IMR-90 (cell line): ENCODE measurements around the gene HSF2. TPM values are rescaled to one million over a fixed set of nuclear protein-coding genes. Genes with fewer than 3 reads are reported as not detected.
"Not testable (repeated sequence)": the region's sequence is repeated elsewhere in the genome, so short reads cannot be mapped to it uniquely, and the experiment has no call there.

Experiments used
- ATAC-seq: fragments of 200-7000 bp; cut with Tn5 transposase; 2 replicates; pipeline ENCODE4 v1.9.1; 2020; ENCODE audit warnings: low read depth, mild to moderate bottlenecking, moderate library complexity
- BruUV-seq: library from RNA; stranded (reverse); fragments of 400-500 nt; replicated peaks from 2 replicates; lab custom pipeline; 2021; lab: Mats Ljungman, UMichigan
- CTCF ChIA-PET: fragments of 300-600 bp; formaldehyde crosslinking; extraction: SDS; loops from one replicate; lab custom pipeline; 2021; ENCODE audit warnings: antibody characterized with exemption; lab: Yijun Ruan, JAX
- POLR2A ChIA-PET: fragments of 300-600 bp; sonication (Branson Sonifier 250); formaldehyde crosslinking; loops from one replicate; lab custom pipeline; 2022; ENCODE audit warnings: antibody characterized with exemption; ENCODE audit not compliant: unreplicated experiment; lab: Charles Lee
- DNase-seq: peaks from one replicate; pipeline ENCODE4 v3.0.0; 2013
- H2AFZ ChIP-seq: replicated peaks from 2 replicates; pipeline ENCODE3; 2013; ENCODE audit warnings: low read length, mild to moderate bottlenecking; ENCODE audit not compliant: poor library complexity
- H2AK5ac ChIP-seq: 2 replicates; pipeline ENCODE4 v1.6.1; 2013; ENCODE audit warnings: low read depth, low read length, inconsistent platforms
- H2AK9ac ChIP-seq: replicated peaks from 2 replicates; pipeline ENCODE3; 2013; ENCODE audit warnings: mild to moderate bottlenecking, low read depth, low read length, moderate library complexity; ENCODE audit not compliant: poor library complexity
- H2BK120ac ChIP-seq: 2 replicates; pipeline ENCODE4 v1.6.1; 2013; ENCODE audit warnings: low read depth, low read length, inconsistent platforms
- H2BK15ac ChIP-seq: 3 replicates; pipeline ENCODE4 v1.6.1; 2013; ENCODE audit warnings: low read depth, low read length, inconsistent platforms
- H2BK20ac ChIP-seq: 2 replicates; pipeline ENCODE4 v1.6.1; 2013; ENCODE audit warnings: low read depth, mild to moderate bottlenecking, inconsistent platforms, low read length, moderate library complexity
- H2BK5ac ChIP-seq: 2 replicates; pipeline ENCODE4 v1.6.1; 2013; ENCODE audit warnings: mild to moderate bottlenecking, low read depth, low read length, inconsistent platforms; ENCODE audit not compliant: poor library complexity, severe bottlenecking
- H3K14ac ChIP-seq: replicated peaks from 2 replicates; pipeline ENCODE4 v1.6.1; 2013; ENCODE audit warnings: low read depth, low read length, inconsistent platforms
- H3K18ac ChIP-seq: 2 replicates; pipeline ENCODE4 v1.6.1; 2013; ENCODE audit warnings: low read depth, low read length, control low read depth
- H3K23ac ChIP-seq: 2 replicates; pipeline ENCODE4 v1.6.1; 2013; ENCODE audit warnings: low read depth, low read length, inconsistent platforms
- H3K27ac ChIP-seq: 2 replicates; pipeline ENCODE4 v1.5.1; 2013; ENCODE audit warnings: mild to moderate bottlenecking, control low read depth, low read length; ENCODE audit not compliant: insufficient read depth
- H3K27me3 ChIP-seq: 2 replicates; pipeline ENCODE4 v1.6.1; 2013; ENCODE audit warnings: low read length; ENCODE audit not compliant: control insufficient read depth, insufficient read depth
- H3K36me3 ChIP-seq: 2 replicates; pipeline ENCODE4 v1.6.1; 2013; ENCODE audit warnings: low read length, mixed read lengths; ENCODE audit not compliant: control insufficient read depth, insufficient read depth
- H3K4ac ChIP-seq: 2 replicates; pipeline ENCODE4 v1.6.1; 2013; ENCODE audit warnings: low read depth, low read length, inconsistent platforms
- H3K4me1 ChIP-seq: 2 replicates; pipeline ENCODE4 v1.6.1; 2013; ENCODE audit warnings: low read length, mixed read lengths; ENCODE audit not compliant: control insufficient read depth, insufficient read depth
- H3K4me2 ChIP-seq: 2 replicates; pipeline ENCODE4 v1.6.1; 2013; ENCODE audit warnings: low read depth, mild to moderate bottlenecking, control low read depth, low read length, moderate library complexity
- H3K4me3 ChIP-seq: 2 replicates; pipeline ENCODE4 v1.5.1; 2013; ENCODE audit warnings: low read depth, mild to moderate bottlenecking, control low read depth, low read length, moderate library complexity; ENCODE audit not compliant: insufficient read depth
- H3K56ac ChIP-seq: 2 replicates; pipeline ENCODE4 v1.6.1; 2013; ENCODE audit warnings: low read length, inconsistent platforms; ENCODE audit not compliant: insufficient read depth; ENCODE audit errors: extremely low read depth
- H3K79me1 ChIP-seq, 2 experiments: 2 replicates each; pipeline ENCODE4 v1.6.1; 2013; ENCODE audit warnings: low read length in 2 of 2, inconsistent platforms in 1 of 2, low read depth in 1 of 2
- H3K9ac ChIP-seq: 2 replicates; pipeline ENCODE4 v1.6.1; 2013; ENCODE audit warnings: low read depth, low read length, control low read depth
- H3K9me1 ChIP-seq: 2 replicates; pipeline ENCODE4 v1.6.1; 2013; ENCODE audit warnings: low read length, inconsistent platforms; ENCODE audit not compliant: insufficient read depth
- H3K9me3 ChIP-seq: 2 replicates; pipeline ENCODE4 v1.6.1; 2013; ENCODE audit warnings: low read length; ENCODE audit not compliant: control insufficient read depth, insufficient read depth
- H4K20me1 ChIP-seq: 2 replicates; pipeline ENCODE4 v1.6.1; 2013; ENCODE audit warnings: low read length, inconsistent platforms; ENCODE audit not compliant: insufficient read depth
- H4K5ac ChIP-seq: 2 replicates; pipeline ENCODE4 v1.6.1; 2013; ENCODE audit warnings: mild to moderate bottlenecking, low read depth, low read length, control low read depth
- H4K8ac ChIP-seq, 2 experiments: 2 replicates each; pipeline ENCODE4 v1.6.1; 2013; ENCODE audit warnings: low read depth in 2 of 2, low read length in 2 of 2, control low read depth in 1 of 2, inconsistent platforms in 1 of 2
- H4K91ac ChIP-seq: 2 replicates; pipeline ENCODE4 v1.6.1; 2013; ENCODE audit warnings: low read depth, low read length, inconsistent platforms; ENCODE audit not compliant: insufficient read depth
- WGBS, 2 experiments: methylation state at CpG; one replicate each; pipeline versions ENCODE4 v1.1.5 to v1.1.7; 2013; ENCODE audit warnings: missing lambda C conversion rate in 2 of 2; ENCODE audit not compliant: insufficient read length in 1 of 2; ENCODE audit errors: extremely low coverage in 2 of 2; 5-methylcytosine and 5-hydroxymethylcytosine counted together
- dilution Hi-C: fragments of 300-500 bp; cut with HindIII; formaldehyde crosslinking; loops from one replicate; pipeline ENCODE4 v1.14.3; 2018; ENCODE audit warnings: low sequenced_read_pairs; ENCODE audit not compliant: unreplicated experiment
- in situ Hi-C: fragments of 300-500 bp; cut with MboI; formaldehyde crosslinking; loops from 3 replicates; pipeline ENCODE4 v1.14.3; 2019; ENCODE audit warnings: low sequenced_read_pairs, inconsistent platforms, mixed read lengths
- intact Hi-C: fragments of 100-400 bp; cut with micrococcal nuclease; formaldehyde crosslinking; loops from 2 replicates; pipeline ENCODE4 v1.10.0; 2022
- polyA plus RNA-seq, 3 experiments: library from polyadenylated mRNA; depleted of rRNA; stranded (reverse); fragments of >200 nt; gene quantifications; 2 replicates each; pipeline ENCODE4 v1.2.3, GENCODE V29; 2012; ENCODE audit warnings: low replicate concordance in 1 of 3
- total RNA-seq: library from RNA; depleted of rRNA; stranded (reverse); fragments of >200 nt; gene quantifications from 2 replicates; pipeline ENCODE4 v1.2.3, GENCODE V29; 2012

The HSF2 gene
- total and polyA plus RNA-seq, 2 of the 4 experiments (the other 2 are of a cell fraction), result 17.6 to 28.9 TPM

GRCh38 chr6:122459865-122460416 lies 60.5 kb downstream of the HSF2 start:
- H2BK20ac ChIP-seq, H3K36me3 ChIP-seq, ATAC-seq, H3K4ac ChIP-seq, DNase-seq, H4K8ac ChIP-seq, H2BK120ac ChIP-seq, H3K4me1 ChIP-seq, in situ Hi-C loops, H2BK15ac ChIP-seq, dilution Hi-C loops, H3K56ac ChIP-seq, BruUV-seq, H2AK5ac ChIP-seq, H3K14ac ChIP-seq, H3K18ac ChIP-seq, H2AK9ac ChIP-seq, H3K9me3 ChIP-seq, H2AFZ ChIP-seq, H3K4me3 ChIP-seq, H3K9ac ChIP-seq, H3K27me3 ChIP-seq, POLR2A ChIA-PET, H3K27ac ChIP-seq, H4K5ac ChIP-seq, H3K9me1 ChIP-seq, H4K91ac ChIP-seq: not testable (repeated sequence)
- CTCF ChIA-PET, result interaction anchor here (0.6 kb wide), 1 partner anchor 70 kb away, joined by 3 read pairs; no protein-coding TSS in a partner anchor
- peaks cover 11 to 16% of the 10 kb centered on the region in 2 experiments for H3K79me1 ChIP-seq
- intact Hi-C loops, result loop anchor here (5.0 kb wide), 1 partner anchor 43 kb away; no protein-coding TSS in a partner anchor
- peaks cover 60% of the 10 kb centered on the region for H4K20me1 ChIP-seq
- H3K4me2 ChIP-seq, result peak overlapping the region; percentile 62
- no CpG with 5 or more reads among the region's 8 CpGs for WGBS, 2 experiments
- peak overlapping the region; percentile 43; the same call in 1 of the 2 replicates for H3K23ac ChIP-seq
- peak overlapping the region; percentile 30 for H2BK5ac ChIP-seq
